ENCODE data around the gene SCAMP1.
"Not testable (repeated sequence)": the region's sequence is repeated elsewhere in the genome, so short reads cannot be mapped to it uniquely, and the experiment has no call there.

Gene SCAMP1, protein sequence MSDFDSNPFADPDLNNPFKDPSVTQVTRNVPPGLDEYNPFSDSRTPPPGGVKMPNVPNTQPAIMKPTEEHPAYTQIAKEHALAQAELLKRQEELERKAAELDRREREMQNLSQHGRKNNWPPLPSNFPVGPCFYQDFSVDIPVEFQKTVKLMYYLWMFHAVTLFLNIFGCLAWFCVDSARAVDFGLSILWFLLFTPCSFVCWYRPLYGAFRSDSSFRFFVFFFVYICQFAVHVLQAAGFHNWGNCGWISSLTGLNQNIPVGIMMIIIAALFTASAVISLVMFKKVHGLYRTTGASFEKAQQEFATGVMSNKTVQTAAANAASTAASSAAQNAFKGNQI

DNA sequence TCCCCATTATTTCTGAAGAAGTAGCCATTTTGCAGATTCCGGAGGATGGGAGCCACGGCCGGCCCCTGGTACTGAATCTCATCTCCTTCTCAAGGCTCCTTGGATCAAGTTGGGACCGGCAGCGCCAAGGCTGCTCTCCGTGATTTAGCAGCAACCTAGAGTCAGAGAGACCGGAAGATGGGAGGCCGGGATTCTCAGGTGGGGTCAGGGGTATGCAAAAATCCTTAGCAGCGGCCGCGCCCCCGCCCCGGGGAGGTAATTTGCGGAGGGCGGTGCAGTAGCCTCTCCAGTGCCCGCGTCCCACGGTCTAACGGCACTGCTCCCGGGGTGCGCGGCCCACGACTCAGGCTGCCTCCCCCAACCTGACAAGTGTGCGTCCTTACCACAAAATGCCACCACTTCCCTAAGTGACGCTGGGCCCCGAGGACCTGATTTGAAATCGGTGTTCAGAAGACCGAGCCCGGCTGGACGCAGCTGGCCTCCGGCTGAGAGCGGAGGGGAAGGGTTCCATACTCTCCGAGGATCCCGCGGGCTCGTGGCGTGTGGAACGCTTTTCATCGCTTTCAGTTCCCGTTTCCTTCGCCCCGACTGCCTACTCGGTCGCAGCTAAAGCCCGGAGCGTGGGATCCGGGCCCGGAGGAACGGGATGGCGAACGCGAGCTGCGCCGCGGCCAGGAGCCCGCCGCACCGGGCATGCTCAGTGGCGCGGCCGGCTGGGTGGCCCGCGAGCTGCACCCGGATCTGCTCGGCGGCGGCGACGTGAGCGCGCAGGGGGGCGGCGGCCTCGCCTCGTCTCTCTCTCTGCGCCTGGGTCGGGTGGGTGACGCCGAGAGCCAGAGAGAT lies at the start of gene SCAMP1:
TSS of gene SCAMP1 (plus strand) at position 787 of the 843 bp plus-strand sequence. CDS start at position 842, 55 bp downstream.
- peak; percentile 97 to 98 (median 98) for DNase-seq

DNA sequence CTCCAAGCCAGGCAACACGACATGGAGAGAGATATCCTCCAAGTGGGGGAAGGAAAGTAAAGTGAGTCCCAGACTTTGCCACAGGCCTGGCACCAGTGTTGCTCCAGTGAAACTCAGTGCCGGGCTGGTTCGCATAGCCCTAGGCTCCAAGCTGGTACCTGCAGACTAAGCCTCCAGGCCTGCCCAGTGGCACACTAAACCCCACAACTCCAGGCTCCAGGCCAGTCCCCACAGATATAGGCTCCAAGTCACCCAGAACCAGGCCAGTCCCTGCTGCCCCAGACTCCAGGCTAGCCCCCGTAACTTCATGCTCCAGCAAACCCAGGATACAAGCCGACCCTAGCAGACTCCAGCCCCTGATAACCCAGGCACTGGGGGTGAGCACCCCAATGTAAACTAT lies 42.9 kb upstream of the SCAMP1 start:
- no peak for DNase-seq

DNA sequence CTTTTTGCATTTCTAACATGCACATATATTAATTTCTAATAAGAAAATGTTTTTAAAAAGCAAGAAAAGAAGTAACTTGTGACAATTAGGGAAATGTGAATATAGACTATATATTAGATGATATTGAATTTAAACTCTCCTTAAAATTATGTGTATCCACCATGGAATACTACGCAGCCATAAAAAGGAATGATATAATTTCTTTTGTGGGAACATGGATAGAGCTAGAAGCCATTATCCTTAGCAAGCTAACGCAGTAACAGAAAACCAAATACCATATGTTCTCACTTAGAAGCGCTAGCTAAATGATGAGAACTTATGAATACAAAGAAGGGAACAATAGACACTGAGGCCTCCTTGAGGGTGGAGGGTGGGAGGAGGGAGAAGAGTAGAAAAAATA lies 42.1 kb upstream of the SCAMP1 start:
- DNase-seq: no peak

DNA sequence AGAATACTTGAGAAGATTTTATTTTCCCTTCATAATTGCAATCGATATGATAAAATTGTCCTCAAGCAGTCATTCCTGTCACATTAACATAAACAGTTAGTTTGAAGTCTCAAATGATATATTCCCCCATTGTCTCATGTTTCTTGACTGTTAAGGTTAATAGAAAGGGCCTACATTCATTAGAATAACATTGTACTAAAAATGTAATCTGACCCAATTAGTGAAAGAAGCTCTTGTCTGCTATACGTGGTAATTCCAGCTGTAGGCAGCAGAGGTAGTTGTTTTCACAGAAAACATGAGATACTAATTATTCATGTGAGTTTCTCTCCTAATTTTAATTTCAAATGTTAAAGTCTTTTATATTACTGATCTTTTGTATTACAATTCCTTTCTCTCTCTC lies 40.0 kb upstream of the SCAMP1 start:
- DNase-seq: peak; percentile 47 to 62 (median 51)

DNA sequence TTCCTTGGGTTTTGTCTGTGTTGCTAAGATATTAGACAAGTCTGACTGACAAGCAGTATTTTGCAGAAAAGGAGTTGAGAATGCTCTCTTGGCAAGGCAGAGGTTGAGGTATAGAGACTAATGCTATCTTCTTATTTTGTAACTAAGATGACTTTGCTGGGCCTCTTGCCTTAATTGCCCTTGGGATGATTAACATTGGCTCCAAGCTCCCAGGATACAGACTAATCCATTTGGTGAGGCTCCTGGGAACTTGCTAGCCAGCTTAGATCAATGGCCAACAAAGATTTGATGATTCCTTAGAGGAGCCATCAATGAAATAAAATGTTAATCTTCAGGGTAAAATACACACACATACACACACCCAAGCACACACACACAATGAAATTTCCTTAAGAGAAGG lies 37.2 kb upstream of the SCAMP1 start:
- no peak for DNase-seq

DNA sequence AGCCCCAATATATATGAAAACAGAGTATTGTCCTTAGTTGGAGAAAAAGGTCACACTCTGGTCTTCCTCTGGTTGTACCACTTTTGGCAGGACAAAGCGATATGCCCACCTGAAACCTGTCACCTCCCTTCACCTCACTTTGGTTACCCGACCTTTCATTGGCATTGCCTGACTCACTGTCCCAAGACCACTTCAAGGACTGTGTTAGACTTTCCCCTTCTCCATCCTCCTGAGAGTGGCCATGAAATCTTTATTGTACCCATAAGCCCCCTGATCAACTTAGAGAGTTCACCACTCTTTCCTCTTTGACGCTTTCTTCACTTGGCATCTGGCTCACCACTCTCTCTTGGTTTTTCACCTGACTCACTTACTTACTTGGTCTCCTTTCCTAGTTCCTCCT lies 33.5 kb upstream of the SCAMP1 start:
- DNase-seq: no peak

DNA sequence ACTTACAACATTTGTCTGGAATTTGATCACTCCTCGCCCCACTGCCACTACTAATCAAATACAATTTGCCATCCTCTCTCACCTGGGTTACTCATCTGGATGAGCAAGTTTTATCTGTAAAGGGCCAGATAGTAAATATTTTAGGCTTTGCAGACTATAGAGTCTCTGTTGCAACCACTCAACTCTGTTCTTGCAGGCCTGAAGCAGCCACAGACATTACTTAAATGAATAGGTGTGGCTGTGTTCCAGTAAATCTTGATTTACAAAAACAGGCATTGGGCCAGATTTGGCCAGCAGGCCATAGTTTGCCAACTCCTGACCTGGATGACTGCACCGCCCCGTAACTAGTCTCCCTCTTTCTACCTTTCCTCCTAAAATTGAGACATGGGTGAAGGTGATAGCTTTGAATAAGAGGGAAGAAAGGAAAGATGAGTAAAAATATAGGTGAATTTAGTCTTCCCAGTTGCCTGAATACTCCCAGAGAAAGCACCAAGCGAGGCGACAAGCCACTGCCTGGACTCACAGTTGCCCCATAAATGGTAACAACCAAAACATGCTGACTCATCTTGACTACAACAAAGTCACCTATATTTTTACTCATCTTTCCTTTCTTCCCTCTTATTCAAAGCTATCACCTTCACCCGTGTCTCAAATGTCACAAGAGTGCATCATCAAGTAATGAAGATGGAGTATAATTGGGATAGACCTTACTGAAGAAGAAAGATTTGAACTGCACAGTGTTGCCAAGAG lies 32.5 kb upstream of the SCAMP1 start:
- no peak for DNase-seq

DNA sequence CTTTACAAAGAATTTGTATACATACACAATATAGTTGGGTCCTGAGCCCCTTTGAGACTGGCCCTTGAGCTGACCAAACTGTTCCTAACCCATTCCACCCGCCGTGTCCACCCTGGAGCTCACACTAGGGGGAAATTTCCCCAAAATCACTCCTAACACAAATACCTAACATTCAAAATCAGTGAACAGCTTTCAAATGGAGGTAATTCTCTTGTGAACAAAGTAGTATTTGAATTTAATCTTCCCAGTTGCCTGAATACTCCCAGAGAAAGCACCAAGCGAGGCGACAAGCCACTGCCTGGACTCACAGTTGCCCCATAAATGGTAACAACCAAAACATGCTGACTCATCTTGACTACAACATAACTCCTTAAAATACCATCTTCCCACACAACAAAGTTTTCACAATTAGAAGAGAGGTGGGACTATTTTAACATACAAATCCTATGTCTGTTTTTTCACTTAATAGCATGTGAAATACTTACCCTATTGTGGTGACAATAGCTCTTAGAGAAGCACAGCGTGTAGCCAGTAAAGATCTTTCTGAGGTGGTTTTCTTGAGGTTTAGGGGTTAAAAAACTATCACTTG lies 31.7 kb upstream of the SCAMP1 start:
- DNase-seq: peak; percentile 10 to 53 (median 42)

DNA sequence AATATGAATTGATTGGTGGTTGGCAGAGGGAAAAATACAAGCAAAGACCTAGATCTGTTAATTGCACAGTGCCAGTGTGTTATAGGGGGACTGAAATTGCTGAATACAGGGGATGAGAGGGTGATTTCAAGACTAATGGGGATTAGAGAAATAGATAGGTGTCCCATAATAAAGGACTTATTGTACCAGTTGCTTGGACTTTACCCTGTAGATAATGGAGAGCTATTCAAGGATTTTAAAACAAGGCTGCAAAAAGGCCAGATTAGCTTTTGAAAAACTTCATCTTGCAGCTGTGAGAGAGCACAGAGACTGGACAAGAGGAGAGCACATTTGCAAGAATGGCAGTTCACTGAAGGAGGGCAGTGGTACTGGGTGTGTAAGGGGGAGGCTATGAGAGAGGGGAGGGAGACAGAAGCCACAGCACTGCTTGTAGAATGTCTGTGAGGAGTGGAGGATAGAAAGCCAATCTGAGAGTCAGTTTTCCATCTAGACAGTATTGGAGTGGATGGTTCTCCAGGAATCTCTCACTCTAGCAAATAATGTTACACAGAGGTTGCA lies 28.8 kb upstream of the SCAMP1 start:
- no peak for DNase-seq

DNA sequence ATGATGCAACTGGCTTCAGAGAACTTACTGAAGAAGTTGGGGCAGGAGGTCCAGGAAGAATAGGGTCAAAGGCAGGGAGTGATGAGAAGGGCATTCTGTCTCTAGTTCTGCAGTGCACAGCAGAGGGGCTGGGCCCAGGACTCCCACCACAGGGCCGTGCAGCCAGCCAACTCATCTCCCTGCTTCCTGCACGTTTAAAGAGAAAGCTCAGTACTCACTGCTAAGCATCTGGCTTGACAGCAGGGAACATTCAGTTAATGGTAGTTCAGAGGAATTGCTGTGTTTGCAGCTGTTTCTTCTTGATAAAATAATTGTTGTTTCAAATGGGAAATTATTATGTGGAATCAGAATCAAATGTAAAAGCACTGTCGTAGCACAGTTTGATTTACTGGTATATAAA lies 25.6 kb upstream of the SCAMP1 start:
- no peak for DNase-seq

DNA sequence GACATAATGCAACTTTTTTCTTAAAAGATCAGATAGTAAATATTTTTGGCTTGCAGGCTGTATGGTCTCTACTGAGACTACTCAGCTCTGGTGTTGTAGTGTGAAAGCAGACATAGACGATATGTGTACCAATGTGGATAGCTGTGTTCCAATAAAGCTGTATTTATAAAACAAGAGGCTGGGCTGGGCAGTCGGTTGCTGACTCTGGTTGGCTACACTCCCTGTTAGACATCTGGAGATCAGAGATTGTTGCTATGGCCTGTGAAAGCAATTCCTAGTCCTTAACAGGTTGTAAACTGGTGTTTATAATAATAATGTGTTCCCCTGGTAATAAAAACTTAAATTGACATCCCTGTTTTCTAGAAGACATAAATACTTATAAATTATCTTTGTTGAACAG lies 24.4 kb upstream of the SCAMP1 start:
- DNase-seq: no peak

DNA sequence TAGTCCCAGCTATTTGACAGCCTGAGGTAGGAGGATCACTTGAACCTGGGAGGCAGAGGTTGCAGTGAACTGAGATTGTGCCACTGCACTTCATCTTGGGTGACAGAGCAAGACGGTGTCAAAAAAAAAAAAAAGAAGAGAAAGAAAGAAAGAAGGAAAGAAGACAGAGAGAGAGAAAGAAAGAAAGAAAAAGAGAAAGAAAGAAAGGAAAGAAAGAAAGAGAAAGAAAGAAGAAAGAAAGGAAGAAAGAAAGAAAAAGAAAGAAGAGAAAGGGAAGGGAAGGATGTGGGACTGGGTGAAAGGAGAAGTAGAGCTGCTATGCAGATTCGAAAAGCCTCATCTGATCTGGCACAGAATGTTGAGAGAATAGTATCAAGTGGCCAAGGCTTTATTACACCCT lies 23.7 kb upstream of the SCAMP1 start:
- no peak for DNase-seq

DNA sequence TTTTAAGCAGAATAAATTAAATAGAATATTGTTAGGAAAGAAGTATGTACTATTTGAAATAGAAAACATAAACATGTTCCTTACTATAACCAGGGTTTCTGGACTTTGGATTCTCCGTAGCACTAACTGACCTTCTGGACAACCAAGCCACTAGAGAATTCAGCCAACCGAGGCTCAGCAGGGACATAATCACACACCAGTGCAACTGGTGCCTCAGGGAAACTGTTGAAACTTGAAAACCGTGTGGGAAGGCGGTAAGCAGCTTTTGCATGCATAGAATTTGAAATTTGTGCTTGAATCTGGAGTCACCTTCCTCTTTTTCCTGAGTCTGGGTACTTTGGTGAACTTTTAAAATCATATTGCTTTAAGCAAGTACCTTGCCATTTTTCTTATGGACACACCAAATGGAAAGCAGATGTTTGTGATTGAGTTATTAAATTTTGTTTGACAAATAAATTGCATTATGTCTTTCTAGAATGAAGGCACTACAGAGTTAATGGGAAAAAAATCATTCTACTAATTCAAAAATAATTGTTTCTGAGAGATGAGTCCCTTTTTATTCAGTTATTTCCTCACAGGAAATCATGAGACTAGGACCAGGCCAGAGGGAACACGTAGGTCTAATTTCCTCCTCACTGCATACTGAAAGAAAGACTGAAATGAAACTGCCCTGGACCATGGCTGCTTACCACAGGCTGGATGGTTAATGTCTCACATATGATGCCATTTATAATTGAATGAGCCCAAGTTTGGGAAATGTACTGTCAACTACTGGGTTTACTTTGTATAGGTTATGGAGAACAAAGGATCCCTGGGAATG lies 20.6 kb upstream of the SCAMP1 start:
- peak; percentile 63 to 68 (median 68) for DNase-seq

DNA sequence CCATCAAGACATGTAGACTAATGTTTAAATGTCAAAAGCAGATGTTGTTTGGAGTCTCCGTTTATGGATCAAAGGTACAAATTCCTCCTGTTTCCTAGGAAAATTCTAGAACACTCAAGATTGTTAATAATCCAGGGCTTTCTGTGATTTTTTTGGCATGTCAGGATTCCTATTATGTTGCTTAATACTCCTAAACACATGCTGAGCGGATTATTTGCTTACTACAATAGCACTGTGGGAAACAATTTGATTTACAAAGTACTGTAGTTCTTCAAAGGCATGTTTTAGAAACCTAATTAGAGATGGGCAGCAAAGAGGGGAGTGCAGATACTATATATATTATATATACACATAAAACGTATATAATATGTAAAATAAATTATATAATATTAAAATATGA lies 19.0 kb upstream of the SCAMP1 start:
- DNase-seq: no peak

DNA sequence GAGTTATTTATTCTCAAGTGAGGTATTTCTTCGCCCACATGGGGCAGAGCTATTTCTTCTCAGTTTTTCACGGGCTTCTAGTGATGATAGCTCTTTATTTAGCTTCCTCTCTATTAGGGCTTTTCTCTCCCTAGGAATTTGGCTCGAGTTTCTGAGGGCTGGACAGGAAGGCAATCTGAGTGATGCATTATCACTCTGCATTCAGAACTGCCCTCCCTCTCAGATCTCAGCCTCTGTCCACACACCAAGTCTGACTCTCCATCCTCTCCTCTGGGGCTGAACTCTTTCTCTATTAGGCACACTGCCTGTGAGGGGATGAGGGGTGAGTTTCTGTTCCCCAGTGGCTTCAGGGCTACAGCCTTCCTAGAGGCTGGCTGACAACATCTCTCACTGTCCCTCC lies 14.9 kb upstream of the SCAMP1 start:
- DNase-seq: peak in 1 of 3 donors; percentile 8

DNA sequence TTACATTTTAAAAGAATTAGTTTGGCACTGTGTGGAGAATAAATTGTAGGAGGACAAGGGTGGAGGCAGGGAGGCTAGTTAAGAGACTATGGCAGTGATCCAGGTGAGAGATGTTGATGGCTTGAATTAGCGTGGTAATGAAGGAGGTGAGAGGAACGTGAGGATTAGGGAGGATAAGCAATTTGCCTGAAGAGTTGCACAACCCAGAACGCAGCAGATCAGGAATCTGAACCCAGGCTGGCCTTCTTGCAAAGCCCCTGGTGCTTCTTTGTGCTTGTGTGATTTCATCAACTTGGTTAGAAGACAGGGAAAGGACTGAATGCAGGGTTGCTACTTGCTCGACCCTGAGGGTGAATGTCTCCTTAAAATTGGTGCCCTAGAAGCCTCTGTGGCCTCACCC lies 6.9 kb upstream of the SCAMP1 start:
- DNase-seq: no peak

DNA sequence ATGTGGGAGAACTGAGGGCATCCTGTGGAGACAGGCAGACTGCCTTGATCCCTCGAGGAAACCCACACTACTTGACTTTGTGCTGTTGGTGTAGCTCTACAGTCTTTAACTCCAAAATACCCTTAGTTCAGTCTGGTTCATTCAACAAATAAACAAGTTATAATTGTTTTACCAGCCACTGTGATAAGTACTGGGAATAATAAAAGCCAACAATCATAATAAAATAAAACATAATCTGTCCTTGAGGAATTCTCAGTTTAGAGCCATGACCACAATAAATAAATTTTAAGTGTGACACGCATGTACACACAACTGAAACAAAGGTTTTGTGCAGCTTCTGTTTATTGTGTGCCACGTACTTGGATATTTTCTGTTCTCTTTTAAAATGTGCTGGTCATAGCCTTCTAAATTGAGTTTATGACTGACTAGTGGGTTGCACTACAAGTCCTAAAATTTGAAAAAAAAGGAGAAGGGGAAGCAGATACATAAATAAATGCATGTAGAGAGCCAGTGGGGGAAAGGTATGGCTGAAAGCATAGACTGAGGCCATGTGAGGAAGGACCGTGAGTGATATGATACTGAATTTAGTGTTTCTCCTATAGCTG lies 6.2 kb upstream of the SCAMP1 start:
- peak; percentile 25 to 52 (median 40) for DNase-seq

DNA sequence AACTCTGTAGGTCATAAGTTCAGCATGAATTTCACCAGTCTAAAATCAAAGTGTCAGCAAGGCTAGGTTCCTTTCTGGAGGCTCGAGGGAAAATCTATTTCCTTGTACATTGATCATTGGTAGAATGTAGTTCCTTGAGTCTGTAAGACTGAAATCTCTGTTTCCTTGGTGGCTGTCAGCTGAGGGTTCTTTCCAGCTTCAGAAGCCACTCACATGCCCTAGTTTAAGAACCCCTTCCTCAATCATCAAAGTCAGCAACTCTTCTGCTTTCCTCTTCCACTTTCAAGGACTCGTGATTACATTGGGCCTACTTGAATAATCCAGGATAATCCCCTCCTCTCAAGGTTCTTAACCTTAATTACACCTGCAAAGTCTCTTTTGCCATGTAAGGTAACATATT lies 4.9 kb upstream of the SCAMP1 start:
- DNase-seq: peak; percentile 51 to 55 (median 54)

DNA sequence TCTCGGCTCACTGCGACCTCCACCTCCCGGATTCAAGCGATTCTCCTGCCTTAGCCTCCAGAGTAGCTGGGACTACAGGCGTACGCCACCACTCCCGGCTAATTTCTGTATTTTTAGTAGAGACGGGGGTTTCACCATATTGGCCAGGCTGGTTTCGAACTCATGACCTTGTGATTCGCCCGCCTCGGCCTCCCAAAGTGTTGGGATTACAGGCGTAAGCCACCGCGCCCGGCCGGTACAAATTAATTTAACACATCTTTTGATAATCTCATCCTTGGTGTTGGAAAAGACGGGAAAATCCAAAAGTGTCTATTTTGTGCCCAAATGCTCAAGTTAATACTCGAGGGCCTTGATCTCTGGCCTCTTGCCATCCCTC lies 974 bp upstream of the SCAMP1 start:
- not testable (repeated sequence) for DNase-seq

DNA sequence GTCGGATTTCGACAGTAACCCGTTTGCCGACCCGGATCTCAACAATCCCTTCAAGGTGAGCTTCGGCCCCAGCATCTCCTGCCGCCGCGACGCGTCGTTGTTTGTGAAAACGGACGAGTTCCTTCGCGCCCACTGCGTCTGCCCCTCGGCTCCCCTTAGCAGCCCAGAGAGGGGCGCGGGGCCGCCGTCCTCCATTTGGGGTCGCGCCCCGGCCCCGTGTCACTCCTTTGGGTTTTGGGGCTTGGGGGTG lies 182 bp downstream of the SCAMP1 start:
- DNase-seq: no peak

DNA sequence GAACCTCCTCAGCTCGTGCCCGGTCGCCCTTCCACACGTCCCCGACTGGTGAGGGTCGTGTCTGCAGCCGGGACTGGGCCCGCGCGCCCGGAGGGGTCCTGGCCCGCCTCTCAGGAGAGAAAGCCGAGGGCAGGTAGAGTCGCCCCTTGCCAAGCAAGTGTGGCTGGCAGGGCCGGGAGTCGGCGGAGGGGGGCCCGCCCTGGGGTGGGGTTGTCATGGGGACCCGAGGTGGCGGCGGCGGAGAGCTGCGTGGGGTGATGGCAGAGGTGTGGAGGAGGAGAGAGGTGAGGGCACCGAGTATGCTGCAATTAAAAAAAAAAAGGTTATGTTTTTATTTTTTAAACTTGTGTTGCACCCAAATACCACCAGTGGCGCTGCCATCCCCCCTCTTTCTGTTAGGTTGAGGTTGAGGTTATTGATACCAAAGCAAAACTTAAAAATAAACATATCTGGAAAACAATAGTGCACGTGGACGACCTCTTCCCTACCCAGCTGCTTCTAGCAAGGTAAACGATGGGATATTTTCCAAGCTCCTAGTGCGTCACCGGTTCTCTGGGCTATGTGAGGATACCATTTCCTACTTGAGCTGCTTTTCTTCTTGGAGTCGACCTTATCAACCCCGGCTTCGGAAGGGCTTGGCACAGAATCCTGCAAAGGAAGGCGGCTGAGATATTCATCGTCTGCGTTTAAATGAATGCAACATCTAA lies 660 bp downstream of the SCAMP1 start:
- DNase-seq: peak in 2 of 3 donors; percentile 31 to 35

Measured in suppressor macrophage treated with lipopolysaccharide for 1 hour (primary cell).